Suprapubic skin (tissue), 4 donors: Measurements from ENCODE around the gene CANT1.

Experiments used
- CTCF ChIP-seq, 2 donors: fragments of 200-600 bp in 1 of 2; fragments of 450-650 bp in 1 of 2; sonication (generic) in 1 of 2; IDR thresholded peaks; one replicate each; pipeline ENCODE4 v1.5.1; 2016 to 2019; ENCODE audit warnings: antibody characterized with exemption in 2 of 2, mild to moderate bottlenecking in 1 of 2, moderate library complexity in 1 of 2
- EP300 ChIP-seq: sonication (generic); formaldehyde crosslinking; IDR thresholded peaks from one replicate; pipeline ENCODE4 v1.6.1; 2017; ENCODE audit warnings: antibody characterized with exemption
- POLR2A ChIP-seq, 2 donors: fragments of 450-650 bp; IDR thresholded peaks; one replicate each; pipeline ENCODE4 v1.6.1; 2017; ENCODE audit warnings: antibody characterized with exemption in 2 of 2, mild to moderate bottlenecking in 2 of 2, moderate library complexity in 2 of 2
- POLR2AphosphoS5 ChIP-seq, 3 donors: sonication (generic); formaldehyde crosslinking; IDR thresholded peaks; one replicate each; pipeline ENCODE4 v1.6.1; 2017; ENCODE audit warnings: antibody characterized with exemption in 3 of 3

GRCh38 chr17:79054200-79054960 is 44.8 kb upstream of the CANT1 start:
- no peak for TF ChIP-seq CTCF (IDR thresholded peaks at IDR 0.05)
- TF ChIP-seq POLR2A (IDR thresholded peaks at IDR 0.05): no peak
- TF ChIP-seq EP300: no peak
- no peak for TF ChIP-seq POLR2AphosphoS5 (IDR thresholded peaks at IDR 0.05)
